ENCODE data around the gene SFXN4.

Gene SFXN4

GRCh38 chr10:119105155-119105554 is 60.4 kb downstream of the SFXN4 start:
- TF ChIP-seq CTCF (conservative IDR thresholded peaks at IDR 0.05; ENCODE audit: low read depth, low read length), result no peak
- DNase-seq (ENCODE audit: low read depth), result no peak
- H3K4me3 ChIP-seq (ENCODE audit: low read depth, low read length), result peak overlapping the region; percentile 81

- no peak for TF ChIP-seq CTCF (conservative IDR thresholded peaks at IDR 0.05; ENCODE audit: low read depth, low read length)
- H3K4me3 ChIP-seq (ENCODE audit: low read depth, low read length), result peak overlapping the region; percentile 81
- peak; percentile 34 for DNase-seq (ENCODE audit: low read depth)
Measured at GRCh38 chr10:119104654-119105015, 60.9 kb downstream of the SFXN4 start.

- TF ChIP-seq CTCF (conservative IDR thresholded peaks at IDR 0.05; ENCODE audit: low read depth, low read length), result no peak
- peak; percentile 87 for DNase-seq (ENCODE audit: low read depth)
Measured at GRCh38 chr10:119103903-119104653, 61.4 kb downstream of the SFXN4 start, which contains the start of gene DENND10. DENND10 (plus strand) TSS chr10:119104113; CDS start chr10:119104143, 30 bp downstream.

GRCh38 chr10:119103241-119103902 is 62.1 kb downstream of the SFXN4 start:
- H3K4me3 ChIP-seq (ENCODE audit: low read depth, low read length), result peak overlapping the region; percentile 32
- TF ChIP-seq CTCF (conservative IDR thresholded peaks at IDR 0.05; ENCODE audit: low read depth, low read length), result no peak
- DNase-seq (ENCODE audit: low read depth), result no peak

More at GRCh38 chr10:119103903-119104653, 61.4 kb downstream of the SFXN4 start, which contains the start of gene DENND10:
- H3K4me3 ChIP-seq (ENCODE audit: low read depth, low read length), result peak within 1 kb of the TSS; percentile 81

- TF ChIP-seq CTCF (conservative IDR thresholded peaks at IDR 0.05; ENCODE audit: low read depth, low read length), result no peak
- no peak overlapping the region for H3K4me3 ChIP-seq (ENCODE audit: low read depth, low read length)
- no peak for DNase-seq (ENCODE audit: low read depth)
Measured at GRCh38 chr10:119101366-119102098, 64.0 kb downstream of the SFXN4 start.

GRCh38 chr10:119100434-119101238 is 64.9 kb downstream of the SFXN4 start:
- TF ChIP-seq CTCF (conservative IDR thresholded peaks at IDR 0.05; ENCODE audit: low read depth, low read length), result no peak
- DNase-seq (ENCODE audit: low read depth), result no peak
- no peak overlapping the region for H3K4me3 ChIP-seq (ENCODE audit: low read depth, low read length)
